SK-N-MC (cell line): ENCODE data around the gene MEGF8.

ENCODE experiments used
- DNase-seq: peaks from one replicate; pipeline ENCODE4 v3.0.0-alpha.2; 2011; ENCODE audit warnings: low read depth, low spot score
- H3K27ac ChIP-seq: fragments of 200-600 bp; sonication (generic); 2 replicates; pipeline ENCODE4 v1.5.1; 2016; ENCODE audit warnings: mixed run types
- H3K36me3 ChIP-seq: fragments of 200-600 bp; sonication (generic); 2 replicates; pipeline ENCODE4 v1.6.1; 2017; ENCODE audit warnings: antibody characterized with exemption, low read length, mixed read lengths; ENCODE audit not compliant: insufficient read depth
- H3K4me3 ChIP-seq: fragments of 200-600 bp; sonication (generic); 2 replicates; pipeline ENCODE4 v1.5.1; 2016
- H3K9ac ChIP-seq: fragments of 200-600 bp; sonication (generic); 2 replicates; pipeline ENCODE4 v1.8.0; 2017; ENCODE audit warnings: mixed run types, mixed read lengths; ENCODE audit not compliant: insufficient read length
- H3K9me3 ChIP-seq: fragments of 200-600 bp; sonication (generic); 2 replicates; pipeline ENCODE4 v1.6.1; 2017; ENCODE audit warnings: low read depth, mild to moderate bottlenecking, antibody characterized with exemption, low read length, moderate library complexity, mixed read lengths
- EZH2 ChIP-seq: fragments of 200-600 bp; sonication (generic); IDR thresholded peaks from one replicate; pipeline ENCODE4 v1.6.1; 2017; ENCODE audit warnings: antibody characterized with exemption
- FOXP2 ChIP-seq: optimal IDR thresholded peaks from 2 replicates; pipeline ENCODE3; 2011; ENCODE audit warnings: mild to moderate bottlenecking, moderate library complexity; ENCODE audit not compliant: insufficient read depth; ENCODE audit errors: extremely low read length, control extremely low read depth
- POLR2AphosphoS5 ChIP-seq: IDR thresholded peaks from 2 replicates; pipeline ENCODE4 v1.6.1; 2012; ENCODE audit warnings: mild to moderate bottlenecking, low read depth, low read length, borderline replicate concordance

The MEGF8 gene

GRCh38 chr19:42402376-42403116, 77.1 kb downstream of the MEGF8 start:
- Histone ChIP-seq H3K36me3 (no peaks in the 10 kb centered on the region), H3K9ac (no peak overlapping the region), H3K27ac (no peak overlapping the region), H3K4me3 (no peak overlapping the region), H3K9me3 (no peaks in the 10 kb centered on the region)
- no peak for DNase-seq
- TF ChIP-seq POLR2AphosphoS5, result no peak
- no peak for TF ChIP-seq FOXP2
- TF ChIP-seq EZH2, result no peak

DNA sequence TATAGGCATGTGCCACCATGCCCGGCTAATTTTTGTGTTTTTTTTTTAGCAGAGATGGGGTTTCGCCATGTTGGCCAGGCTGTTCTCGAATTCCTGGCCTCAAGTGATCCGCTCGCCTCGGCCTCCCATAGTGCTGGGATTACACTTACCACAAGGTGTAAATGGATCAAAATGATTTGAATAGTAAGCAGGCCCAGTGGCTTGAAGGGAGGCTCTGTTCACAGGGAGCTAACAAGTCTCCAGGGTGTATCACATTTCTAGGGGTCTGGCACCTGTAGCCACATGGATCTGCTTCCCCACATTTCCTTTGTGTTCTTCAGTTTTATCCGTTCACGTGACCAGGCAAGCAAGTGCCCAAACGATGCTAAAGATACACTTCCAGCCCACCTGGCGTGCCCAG, 78.2 kb downstream of the MEGF8 start:
- Histone ChIP-seq H3K27ac (no peak overlapping the region), H3K9me3 (no peaks in the 10 kb centered on the region), H3K36me3 (no peaks in the 10 kb centered on the region), H3K9ac (no peak overlapping the region), H3K4me3 (no peak overlapping the region)
- TF ChIP-seq POLR2AphosphoS5 (no peak), EZH2 (no peak), FOXP2 (no peak)
- DNase-seq, result no peak

GRCh38 chr19:42406111-42406510, 80.7 kb downstream of the MEGF8 start:
- Histone ChIP-seq H3K27ac (no peak overlapping the region), H3K9ac (no peak overlapping the region), H3K9me3 (no peaks in the 10 kb centered on the region), H3K36me3 (no peaks in the 10 kb centered on the region), H3K4me3 (no peak overlapping the region)
- TF ChIP-seq POLR2AphosphoS5, result no peak
- no peak for TF ChIP-seq EZH2
- TF ChIP-seq FOXP2, result no peak
- DNase-seq, result no peak

DNA sequence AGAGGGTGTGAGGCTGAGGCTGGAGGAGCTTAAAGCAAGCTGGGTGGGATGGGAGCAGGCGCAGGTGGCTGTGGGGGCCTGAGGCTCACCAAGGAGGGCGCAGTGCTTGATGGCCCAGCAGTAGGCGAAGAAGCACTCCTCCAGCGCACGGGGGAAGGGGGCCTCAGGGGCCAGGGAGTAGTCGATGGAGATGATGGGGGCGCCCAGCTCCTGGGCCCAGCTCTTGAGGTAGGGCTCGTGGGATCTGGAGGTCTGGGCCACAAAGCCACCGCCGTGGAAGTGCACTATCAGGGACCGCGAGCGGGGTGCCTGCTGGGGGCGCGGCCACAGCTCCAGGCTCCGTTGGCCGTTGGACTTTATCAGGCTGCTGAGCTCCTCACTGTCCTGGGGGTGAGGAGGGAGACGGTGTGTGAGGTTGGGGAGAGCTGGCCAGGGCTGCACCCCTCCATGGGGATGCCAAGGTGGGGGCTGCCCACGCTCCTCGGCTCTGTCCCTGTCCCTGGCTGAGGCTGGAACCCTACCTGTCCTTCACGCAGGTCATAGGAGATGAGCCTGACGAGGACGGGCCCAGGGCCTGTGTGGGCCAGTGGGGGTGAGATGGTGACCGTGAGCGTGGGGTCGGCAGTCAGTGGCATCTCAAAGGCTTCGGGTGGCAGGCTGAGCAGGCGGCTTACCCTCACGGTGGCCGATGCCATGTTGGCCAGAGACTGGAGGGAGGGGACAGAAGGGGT, 81.8 kb downstream of the MEGF8 start:
- Histone ChIP-seq H3K36me3 (no peaks in the 10 kb centered on the region), H3K9ac (no peak overlapping the region), H3K4me3 (no peak overlapping the region), H3K9me3 (no peaks in the 10 kb centered on the region), H3K27ac (no peak overlapping the region)
- DNase-seq, result no peak
- TF ChIP-seq FOXP2, result no peak
- no peak for TF ChIP-seq EZH2
- TF ChIP-seq POLR2AphosphoS5, result no peak

- Histone ChIP-seq H3K9ac (no peak overlapping the region), H3K36me3 (no peaks in the 10 kb centered on the region)
Measured at GRCh38 chr19:42407816-42408175, 82.4 kb downstream of the MEGF8 start.

DNA sequence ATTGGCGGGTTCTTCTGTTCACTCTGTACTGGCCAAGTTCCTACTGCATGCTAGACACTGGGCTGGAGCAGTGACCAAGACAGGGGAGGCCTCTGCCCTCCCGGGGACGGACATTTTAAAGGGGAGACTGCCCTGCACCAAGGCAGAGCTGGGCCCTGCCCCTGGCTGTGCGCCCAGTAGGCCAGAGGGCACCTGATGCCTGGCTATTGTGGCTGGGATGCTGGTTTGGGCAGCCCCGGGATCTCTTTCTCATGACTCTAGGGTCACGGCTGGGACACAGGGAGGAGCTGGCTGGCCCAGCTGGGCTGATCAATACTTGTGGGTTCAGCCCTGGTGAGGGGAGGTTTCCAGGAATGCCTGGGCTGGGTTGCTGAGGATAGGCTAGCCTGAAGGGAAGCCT, 84.0 kb downstream of the MEGF8 start:
- no peaks in the 10 kb centered on the region for H3K36me3 ChIP-seq
- H3K9ac ChIP-seq, result no peak overlapping the region
- no peak for TF ChIP-seq POLR2AphosphoS5
- TF ChIP-seq EZH2, result no peak
- no peak for TF ChIP-seq FOXP2
- DNase-seq, result no peak
- H3K9me3 ChIP-seq, result no peaks in the 10 kb centered on the region
- H3K4me3 ChIP-seq, result no peak overlapping the region
- H3K27ac ChIP-seq, result no peak overlapping the region

More at GRCh38 chr19:42407816-42408175, 82.4 kb downstream of the MEGF8 start:
- TF ChIP-seq POLR2AphosphoS5, result no peak
- no peak for TF ChIP-seq FOXP2
- TF ChIP-seq EZH2, result no peak
- Histone ChIP-seq H3K9me3 (no peaks in the 10 kb centered on the region), H3K27ac (no peak overlapping the region), H3K4me3 (no peak overlapping the region)
- DNase-seq, result no peak

GRCh38 chr19:42410371-42410770, 84.9 kb downstream of the MEGF8 start:
- TF ChIP-seq FOXP2, result no peak
- no peak for TF ChIP-seq POLR2AphosphoS5
- TF ChIP-seq EZH2, result no peak
- no peak for DNase-seq
- H3K4me3 ChIP-seq, result no peak overlapping the region
- no peaks in the 10 kb centered on the region for H3K9me3 ChIP-seq
- H3K36me3 ChIP-seq, result no peaks in the 10 kb centered on the region
- no peak overlapping the region for H3K27ac ChIP-seq
- no peak overlapping the region for H3K9ac ChIP-seq

- Histone ChIP-seq H3K36me3 (no peaks in the 10 kb centered on the region), H3K9ac (no peak overlapping the region), H3K9me3 (no peaks in the 10 kb centered on the region), H3K4me3 (no peak overlapping the region), H3K27ac (no peak overlapping the region)
- DNase-seq, result no peak
- TF ChIP-seq FOXP2, result no peak
- TF ChIP-seq POLR2AphosphoS5, result no peak
- no peak for TF ChIP-seq EZH2
Measured at GRCh38 chr19:42411581-42412178, 86.2 kb downstream of the MEGF8 start.
